Spleen (tissue), 11 donors: ENCODE results near the gene TBL1X. TPM values are rescaled to one million over a fixed set of nuclear protein-coding genes. Genes with fewer than 3 reads are reported as not detected.

Source experiments
- DNase-seq: peaks from one replicate; pipeline ENCODE4 v3.0.0-alpha.2; 2020
- H3K27ac ChIP-seq, 8 donors: fragments of 200-600 bp; sonication (generic) in 7 of 8; 1 replicate in 4 of 8; 2 replicates in 4 of 8; pipeline versions ENCODE4 v1.5.0 to v1.8.0; 2016 to 2021; ENCODE audit warnings: inconsistent platforms in 4 of 8, mild to moderate bottlenecking in 4 of 8, moderate library complexity in 1 of 8
- H3K27me3 ChIP-seq, 7 donors: fragments of 200-600 bp; sonication (generic) in 6 of 7; replicated peaks in 1 of 7; 1 replicate in 4 of 7; 2 replicates in 3 of 7; pipeline versions ENCODE4 v1.5.0 to v1.8.0; 2016 to 2021; ENCODE audit warnings: inconsistent platforms in 3 of 7, mild to moderate bottlenecking in 1 of 7
- H3K36me3 ChIP-seq, 6 donors: fragments of 200-600 bp; sonication (generic) in 5 of 6; 1 replicate in 4 of 6; 2 replicates in 2 of 6; pipeline versions ENCODE4 v1.5.0 to v1.8.0; 2016 to 2021; ENCODE audit warnings: inconsistent platforms in 2 of 6
- H3K4me1 ChIP-seq, 6 donors: fragments of 200-600 bp; sonication (generic) in 5 of 6; 1 replicate in 3 of 6; 2 replicates in 3 of 6; pipeline versions ENCODE4 v1.5.0 to v1.8.0; 2016 to 2021; ENCODE audit warnings: inconsistent platforms in 3 of 6
- H3K4me3 ChIP-seq, 8 donors: fragments of 200-600 bp; sonication (generic) in 7 of 8; 1 replicate in 4 of 8; 2 replicates in 4 of 8; pipeline versions ENCODE4 v1.5.0 to v1.8.0; 2016 to 2021; ENCODE audit warnings: inconsistent platforms in 4 of 8, mild to moderate bottlenecking in 4 of 8, moderate library complexity in 2 of 8
- H3K9me3 ChIP-seq, 8 donors: fragments of 200-600 bp; sonication (generic) in 7 of 8; 1 replicate in 4 of 8; 2 replicates in 4 of 8; pipeline versions ENCODE4 v1.5.0 to v1.8.0; 2016 to 2021; ENCODE audit warnings: inconsistent platforms in 4 of 8
- CTCF ChIP-seq, 11 experiments: fragments of 200-600 bp in 7 of 11; fragments of 450-650 bp in 4 of 11; sonication (generic) in 4 of 11; IDR thresholded peaks in 8 of 11; conservative IDR thresholded peaks in 3 of 11; 1 replicate in 7 of 11; 2 replicates in 4 of 11; pipeline versions ENCODE4 v1.4.0 to v1.8.0; 2016 to 2021; ENCODE audit warnings: antibody characterized with exemption in 11 of 11, inconsistent platforms in 4 of 11, mild to moderate bottlenecking in 1 of 11
- POLR2A ChIP-seq, 3 donors: fragments of 450-650 bp; IDR thresholded peaks; one replicate each; pipeline ENCODE4 v1.5.1; 2017; ENCODE audit warnings: antibody characterized with exemption in 3 of 3, mild to moderate bottlenecking in 1 of 3
- POLR2AphosphoS5 ChIP-seq, 3 donors: sonication (generic); formaldehyde crosslinking; IDR thresholded peaks; one replicate each; pipeline ENCODE4 v1.5.1; 2017; ENCODE audit warnings: antibody characterized with exemption in 3 of 3
- WGBS, 5 donors: extraction: QIAGEN DNeasy Blood & Tissue Kit in 3 of 5; methylation state at CpG; one replicate each; pipeline versions ENCODE4 v1.1.5 to v1.1.7; 2013 to 2018; 5-methylcytosine and 5-hydroxymethylcytosine counted together
- intact Hi-C: fragments of 100-400 bp; cut with DNase I; formaldehyde crosslinking; loops from one replicate; pipeline ENCODE4 v1.15.0; 2023; ENCODE audit warnings: low total_unique reads
- polyA plus RNA-seq, 3 donors: library from polyadenylated mRNA; stranded (reverse); fragments of 200-250 nt; gene quantifications; one replicate each; pipeline ENCODE4 v1.2.1, GENCODE V29; 2013
- total RNA-seq, 7 donors: library from RNA; depleted of rRNA in 3 of 7; stranded (reverse); fragments of >200 nt in 3 of 7; fragmentation: NEBNext Ultra II Directional in 4 of 7; extraction: Animal tissue kit (Norgen Biotek cat#: 25700) in 4 of 7; gene quantifications; one replicate each; pipeline versions ENCODE4 v1.1.0 to v1.2.1, GENCODE V29; 2016 to 2021
- donor health status: healthy with polysubstance abuse.
- donor health status: DM: no; HTN: no; CAD: no; lungs with moderate emphysema.
- donor health status: DM: no; HTN: no; CAD: no.
- donor health status: Bipolar disorder and iron deficiency.
- donor health status: healthy.
- donor health status: DM: no; HTN: no; CAD: no.
- donor health status: DM: yes; HTN: yes; CAD: no.

The TBL1X gene
- total and polyA plus RNA-seq, 10 donors = 3.0 to 37.2 (median 21.4) TPM

- H3K27me3 ChIP-seq = no peaks in the 10 kb centered on the region
- 77 to 93% (median 85%) methylated on average over 8 of the region's 8 CpGs for WGBS, 5 donors
- peaks cover 0 to 14% (median 0%) of the 10 kb centered on the region in 6 donors for H3K4me1 ChIP-seq
- no peak for DNase-seq
- H3K9me3 ChIP-seq = no peaks in the 10 kb centered on the region
- TF ChIP-seq POLR2A (IDR thresholded peaks at IDR 0.05) = no peak
- no peak for TF ChIP-seq POLR2AphosphoS5 (IDR thresholded peaks at IDR 0.05)
- TF ChIP-seq CTCF (IDR thresholded peaks at IDR 0.05 in 8 of 11, conservative IDR thresholded peaks at IDR 0.05 in 3 of 11) = no peak
- no peak overlapping the region for H3K27ac ChIP-seq
- H3K36me3 ChIP-seq = no peaks in the 10 kb centered on the region
- no peak overlapping the region for H3K4me3 ChIP-seq
- intact Hi-C loops = no loop called here
Observed at GRCh38 chrX:9670136-9670814, 205.4 kb downstream of the TBL1X start.

GRCh38 chrX:9671998-9672397 lies 207.1 kb downstream of the TBL1X start:
- WGBS, 5 donors = 37 to 66% (median 53%) methylated on average over 3 of the region's 3 CpGs
- no peak for TF ChIP-seq POLR2A (IDR thresholded peaks at IDR 0.05)
- no peak for TF ChIP-seq CTCF (IDR thresholded peaks at IDR 0.05 in 8 of 11, conservative IDR thresholded peaks at IDR 0.05 in 3 of 11)
- TF ChIP-seq POLR2AphosphoS5 (IDR thresholded peaks at IDR 0.05) = no peak
- H3K9me3 ChIP-seq = peaks cover 0 to 11% (median 0%) of the 10 kb centered on the region in 8 donors
- no peaks in the 10 kb centered on the region for H3K36me3 ChIP-seq
- peak overlapping the region in 3 of 8 donors; percentile 35 to 49 (median 36) for H3K27ac ChIP-seq
- intact Hi-C loops = no loop called here
- H3K4me1 ChIP-seq = peaks cover 0 to 18% (median 1%) of the 10 kb centered on the region in 6 donors
- no peak overlapping the region for H3K4me3 ChIP-seq
- DNase-seq = no peak
- H3K27me3 ChIP-seq = no peaks in the 10 kb centered on the region

- intact Hi-C loops = no loop called here
- no peaks in the 10 kb centered on the region for H3K36me3 ChIP-seq
- H3K4me3 ChIP-seq = no peak overlapping the region
- no peak for TF ChIP-seq POLR2AphosphoS5 (IDR thresholded peaks at IDR 0.05)
- no peak for TF ChIP-seq POLR2A (IDR thresholded peaks at IDR 0.05)
- TF ChIP-seq CTCF (IDR thresholded peaks at IDR 0.05 in 8 of 11, conservative IDR thresholded peaks at IDR 0.05 in 3 of 11) = no peak
- H3K4me1 ChIP-seq = peaks cover 0 to 29% (median 6%) of the 10 kb centered on the region in 6 donors
- peaks cover 0 to 12% (median 0%) of the 10 kb centered on the region in 8 donors for H3K9me3 ChIP-seq
- 80 to 88% (median 81%) methylated on average over 8 to 13 of the region's 13 CpGs for WGBS, 5 donors
- H3K27me3 ChIP-seq = no peaks in the 10 kb centered on the region
- H3K27ac ChIP-seq = peak overlapping the region in 2 of 8 donors; percentile 56 to 58
- DNase-seq = no peak
Observed at GRCh38 chrX:9676306-9676705, 211.4 kb downstream of the TBL1X start.

- DNase-seq = no peak
- Histone ChIP-seq H3K27me3 (no peaks in the 10 kb centered on the region), H3K27ac (peak overlapping the region in 4 of 8 donors; percentile 53 to 60 (median 57)), H3K4me3 (no peak overlapping the region), H3K9me3 (peaks cover 0 to 12% (median 0%) of the 10 kb centered on the region in 8 donors), H3K4me1 (peaks cover 0 to 25% (median 6%) of the 10 kb centered on the region in 6 donors), H3K36me3 (no peaks in the 10 kb centered on the region)
- WGBS, 5 donors = 68 to 76% (median 74%) methylated on average over 6 of the region's 6 CpGs
- TF ChIP-seq POLR2AphosphoS5 (IDR thresholded peaks at IDR 0.05) (no peak), CTCF (IDR thresholded peaks at IDR 0.05 in 8 of 11, conservative IDR thresholded peaks at IDR 0.05 in 3 of 11) (no peak), POLR2A (IDR thresholded peaks at IDR 0.05) (no peak)
- intact Hi-C loops = no loop called here
Observed at GRCh38 chrX:9676738-9677097, 211.9 kb downstream of the TBL1X start.
